ENCODE measurements around the gene TMIGD2.
"Not testable (repeated sequence)": the region's sequence is repeated elsewhere in the genome, so short reads cannot be mapped to it uniquely, and the experiment has no call there.

Gene TMIGD2, protein sequence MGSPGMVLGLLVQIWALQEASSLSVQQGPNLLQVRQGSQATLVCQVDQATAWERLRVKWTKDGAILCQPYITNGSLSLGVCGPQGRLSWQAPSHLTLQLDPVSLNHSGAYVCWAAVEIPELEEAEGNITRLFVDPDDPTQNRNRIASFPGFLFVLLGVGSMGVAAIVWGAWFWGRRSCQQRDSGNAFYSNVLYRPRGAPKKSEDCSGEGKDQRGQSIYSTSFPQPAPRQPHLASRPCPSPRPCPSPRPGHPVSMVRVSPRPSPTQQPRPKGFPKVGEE

DNA sequence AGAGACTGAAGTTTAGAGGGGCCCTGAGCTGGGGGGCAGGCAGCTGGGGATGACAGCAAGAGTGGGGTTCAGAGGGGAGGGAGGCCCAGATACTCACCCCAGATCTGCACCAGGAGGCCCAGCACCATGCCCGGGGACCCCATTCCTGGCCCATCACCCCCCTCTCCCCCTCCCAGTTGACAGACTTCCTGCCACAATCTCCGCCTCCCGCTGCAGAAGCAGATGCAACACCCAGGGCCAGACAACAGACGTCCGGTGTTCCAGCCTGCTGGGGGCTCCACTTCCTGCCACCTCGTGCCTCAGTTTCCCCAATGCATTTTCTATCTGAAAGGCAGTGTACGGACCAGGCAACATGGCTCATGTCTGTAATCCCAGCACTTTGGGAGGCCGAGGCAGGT lies at the start of gene TMIGD2:
Gene TMIGD2 (minus strand): TSS at position 147 of the 398 bp plus-strand sequence. CDS start 4 bp downstream, at position 143.
- DNase-seq = no peak

DNA sequence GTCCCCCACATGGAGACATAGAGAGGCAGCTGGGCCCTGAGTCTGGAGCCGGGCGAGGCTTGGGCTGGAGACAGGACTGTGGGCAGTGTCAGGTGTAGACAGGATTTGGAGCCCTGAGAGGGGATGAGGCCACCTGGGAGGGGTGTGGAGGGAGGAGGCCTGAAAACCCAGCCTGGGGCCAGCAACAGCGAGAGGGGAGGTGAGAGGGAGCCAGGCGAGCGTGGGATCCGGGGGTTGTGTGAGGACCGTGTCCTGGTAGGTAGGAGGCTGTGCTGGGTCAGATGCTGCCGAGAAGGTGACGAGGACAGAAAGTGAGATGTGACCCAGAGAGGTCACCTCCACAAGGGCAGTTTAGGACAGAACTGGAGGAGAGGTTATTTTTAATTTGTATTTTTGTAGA lies 48.5 kb upstream of the TMIGD2 start:
- no peak for DNase-seq

DNA sequence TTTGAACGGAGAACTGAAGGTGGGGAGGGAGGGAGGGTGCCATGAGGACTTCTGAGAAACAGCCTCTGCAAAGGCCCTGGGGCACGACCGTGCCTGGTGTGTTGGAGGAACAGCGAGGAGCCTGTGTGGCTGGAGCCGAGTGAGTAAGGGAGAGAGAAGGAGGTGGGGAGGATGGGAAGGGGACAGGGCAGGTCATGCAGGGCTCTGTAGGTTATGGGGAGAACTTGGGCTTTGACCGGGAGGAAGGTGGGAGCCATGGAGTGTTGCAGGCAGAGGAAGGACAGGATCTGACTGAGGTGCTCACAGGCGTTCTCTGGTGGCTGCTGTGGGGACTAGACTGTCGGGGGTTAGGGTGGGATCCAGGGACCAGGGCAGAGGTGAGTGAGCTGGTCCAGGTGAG lies 47.9 kb upstream of the TMIGD2 start:
- no peak for DNase-seq

DNA sequence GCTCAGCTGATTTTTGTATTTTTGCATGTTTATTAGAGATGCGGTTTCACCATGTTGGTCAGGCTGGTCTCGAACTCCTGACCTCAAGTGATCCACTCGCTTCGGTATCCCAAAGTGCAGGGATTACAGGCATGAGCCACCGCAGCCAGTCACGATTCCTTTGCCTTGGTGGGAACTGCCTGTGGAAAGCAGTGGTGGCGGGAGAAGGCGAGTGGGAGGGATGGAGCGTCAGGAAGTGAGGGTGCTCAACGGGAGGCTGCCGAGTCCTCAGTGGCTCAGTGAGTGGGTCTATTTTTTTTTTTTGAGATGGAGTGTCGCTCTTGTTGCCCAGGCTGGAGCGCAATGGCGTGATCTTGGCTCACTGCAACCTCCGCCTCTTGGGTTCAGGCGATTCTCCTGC lies 47.0 kb upstream of the TMIGD2 start:
- DNase-seq = not testable (repeated sequence)

DNA sequence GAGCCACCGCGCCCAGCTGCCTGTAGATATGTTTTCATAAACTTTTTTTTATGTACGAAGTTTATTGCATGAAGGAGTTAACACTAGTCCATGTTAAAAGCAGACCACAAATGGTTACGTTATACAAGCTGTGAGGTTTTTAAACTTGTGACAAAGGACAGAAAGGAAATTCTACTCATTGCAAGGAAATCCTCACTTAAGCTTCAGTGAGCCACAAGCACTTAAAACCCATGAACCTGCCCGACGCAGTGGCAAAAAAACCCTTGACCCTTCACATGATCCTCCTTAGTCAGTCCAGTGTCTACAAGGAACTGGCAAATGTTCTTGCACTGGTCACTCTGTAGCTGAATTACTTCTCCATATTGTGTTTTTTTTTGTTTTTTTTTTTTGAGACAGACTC lies 45.3 kb upstream of the TMIGD2 start:
- peak; percentile 85 for DNase-seq

GRCh38 chr19:4346020-4346383 lies 43.8 kb upstream of the TMIGD2 start:
- no peak for DNase-seq

- DNase-seq = no peak
Measured at GRCh38 chr19:4345342-4346019, 43.3 kb upstream of the TMIGD2 start.

- peak; percentile 89 for DNase-seq
Measured at GRCh38 chr19:4343370-4344307, 41.5 kb upstream of the TMIGD2 start, which contains the start of gene MPND. MPND (plus strand) TSS chr19:4343562; CDS start chr19:4343594, 32 bp downstream.

DNA sequence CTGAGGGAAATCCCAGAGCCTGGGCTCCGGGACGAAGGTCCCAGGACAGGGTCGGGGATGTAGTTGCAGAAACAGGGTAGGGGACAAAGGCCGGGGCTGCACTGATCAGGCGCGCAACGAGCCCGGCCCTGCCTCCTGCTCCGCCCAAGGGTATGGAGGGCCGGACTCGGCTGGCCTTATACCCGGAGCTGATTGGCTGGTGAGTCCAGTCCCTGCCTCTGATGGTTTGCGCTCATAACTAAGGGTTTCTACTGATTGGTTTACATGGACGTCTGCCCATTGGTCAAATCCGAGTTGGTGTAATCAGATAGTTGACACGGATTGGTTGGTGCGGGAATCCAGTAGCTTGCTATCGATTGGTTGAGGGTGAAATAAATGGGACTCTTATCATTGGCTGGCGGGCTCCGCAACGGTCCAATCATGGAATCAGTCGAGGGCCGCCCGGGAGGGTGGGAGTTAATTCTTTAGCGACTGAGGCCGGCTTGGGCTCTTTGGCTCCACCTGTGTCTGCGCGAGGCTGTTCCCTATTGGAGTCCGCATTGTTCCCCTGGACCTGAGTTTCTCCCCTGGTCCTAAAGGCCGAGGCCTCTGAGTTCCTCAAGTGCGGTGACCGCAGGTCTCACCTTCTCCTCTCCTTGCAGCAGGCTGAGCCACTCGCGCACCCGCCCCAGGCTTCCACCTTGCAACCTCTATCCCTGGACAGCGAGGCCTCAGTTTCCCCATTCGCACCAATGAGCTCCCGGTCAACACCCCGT lies 40.6 kb upstream of the TMIGD2 start:
- DNase-seq = peak; percentile 100

DNA sequence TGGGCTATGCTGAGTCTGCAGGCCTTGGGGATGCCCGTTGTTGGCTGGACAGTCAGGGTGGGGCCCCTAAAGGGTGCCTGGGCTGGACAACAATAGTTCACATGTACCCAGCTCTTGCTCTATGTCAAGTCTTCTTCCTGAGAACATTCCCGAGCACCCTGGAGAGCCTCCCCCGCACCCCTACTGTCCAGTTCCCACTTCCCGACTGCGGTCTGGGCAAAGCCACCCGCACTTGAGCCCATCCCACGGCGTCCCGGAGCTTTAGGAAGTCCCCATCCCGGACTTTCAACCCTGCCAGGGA lies 40.1 kb upstream of the TMIGD2 start:
- DNase-seq = no peak

GRCh38 chr19:4338441-4339355 lies 36.5 kb upstream of the TMIGD2 start, which contains the start of gene STAP2:
STAP2 (minus strand) TSS chr19:4338827; CDS start chr19:4338753, 74 bp downstream.
- no peak for DNase-seq

DNA sequence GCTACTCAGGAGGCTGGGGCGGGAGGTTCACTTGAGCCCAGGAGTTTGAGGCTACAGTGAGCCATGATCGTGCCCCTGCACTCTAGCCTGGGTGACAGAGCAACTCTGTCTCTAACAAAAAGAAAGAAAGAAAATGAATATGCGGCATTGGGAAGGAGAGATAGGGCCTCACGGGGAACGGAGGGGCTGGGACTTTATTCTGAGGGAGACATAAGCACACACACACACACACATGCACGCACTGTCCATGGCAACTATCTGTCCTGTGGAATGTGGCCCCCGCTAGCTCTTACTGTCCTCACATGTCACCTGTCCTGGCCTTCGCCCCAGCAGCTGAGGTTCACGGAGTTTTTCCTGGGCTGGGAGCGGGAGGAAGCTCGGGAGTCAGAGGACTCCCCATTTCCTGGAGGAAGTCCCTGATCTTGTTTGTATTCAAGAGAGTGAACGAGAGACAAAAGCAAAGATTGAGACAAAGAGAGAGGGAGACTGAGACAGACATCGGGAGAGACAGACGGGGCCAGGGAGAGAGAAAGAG lies 35.8 kb upstream of the TMIGD2 start:
- DNase-seq = peak; percentile 22

- DNase-seq = no peak
Measured at GRCh38 chr19:4334929-4335570, 32.9 kb upstream of the TMIGD2 start.

DNA sequence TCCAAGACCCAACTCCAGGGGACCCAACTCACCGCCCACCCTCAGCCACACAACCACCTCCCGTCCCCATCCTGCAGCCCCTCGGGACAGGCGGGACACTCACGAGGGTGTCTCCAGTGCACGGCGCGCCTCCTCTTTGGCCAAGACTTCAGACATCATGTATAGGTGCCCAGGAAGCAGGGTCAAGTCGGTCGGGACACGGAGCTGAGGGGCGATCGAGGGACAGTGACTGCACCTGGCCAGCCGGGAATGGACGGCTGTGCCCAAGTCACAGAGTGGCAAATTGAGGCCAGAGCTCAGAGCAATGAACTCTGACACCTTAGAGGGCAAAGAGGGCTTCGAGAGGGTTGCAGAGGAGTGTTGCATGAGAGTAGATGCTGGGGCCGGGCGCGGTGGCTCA lies 27.7 kb upstream of the TMIGD2 start:
- DNase-seq = no peak

DNA sequence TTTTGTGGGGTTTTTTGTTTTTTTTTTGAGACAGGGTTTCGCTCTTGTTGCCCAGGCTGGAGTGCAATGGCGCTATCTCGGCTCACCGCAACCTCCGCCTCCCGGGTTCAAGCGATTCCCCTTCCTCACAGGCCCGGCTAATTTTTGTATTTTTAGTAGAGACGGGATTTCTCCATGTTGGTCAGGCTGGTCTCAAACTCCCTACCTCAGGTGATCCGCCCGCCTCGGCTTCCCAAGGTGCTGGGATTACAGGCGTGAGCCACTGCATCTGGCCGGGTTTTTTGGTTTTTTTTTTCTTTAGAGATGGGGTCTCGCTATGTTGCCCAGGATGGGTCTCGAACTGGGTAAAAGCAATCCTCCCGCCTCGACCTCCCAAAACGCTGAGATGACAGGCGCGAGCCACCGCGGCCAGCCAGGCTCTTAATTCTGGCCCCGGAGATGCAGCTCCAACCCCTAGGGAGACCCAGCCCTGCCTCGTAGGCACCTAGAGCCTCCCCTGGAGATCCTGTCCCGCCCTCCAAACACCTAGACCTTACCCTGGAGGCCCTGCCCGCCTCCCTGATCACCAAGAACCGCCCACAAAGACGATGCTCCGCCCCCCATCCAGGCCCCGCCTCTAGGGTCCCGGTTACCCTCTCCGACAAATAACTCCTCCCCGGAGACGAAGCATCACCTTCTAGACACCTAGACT lies 26.9 kb upstream of the TMIGD2 start:
- DNase-seq = not testable (repeated sequence)

GRCh38 chr19:4328243-4328990 lies 26.2 kb upstream of the TMIGD2 start:
- DNase-seq = peak; percentile 90

GRCh38 chr19:4327877-4328242 lies 25.7 kb upstream of the TMIGD2 start:
- no peak for DNase-seq

- peak; percentile 73 for DNase-seq
Measured at GRCh38 chr19:4327252-4327876, 25.2 kb upstream of the TMIGD2 start.

DNA sequence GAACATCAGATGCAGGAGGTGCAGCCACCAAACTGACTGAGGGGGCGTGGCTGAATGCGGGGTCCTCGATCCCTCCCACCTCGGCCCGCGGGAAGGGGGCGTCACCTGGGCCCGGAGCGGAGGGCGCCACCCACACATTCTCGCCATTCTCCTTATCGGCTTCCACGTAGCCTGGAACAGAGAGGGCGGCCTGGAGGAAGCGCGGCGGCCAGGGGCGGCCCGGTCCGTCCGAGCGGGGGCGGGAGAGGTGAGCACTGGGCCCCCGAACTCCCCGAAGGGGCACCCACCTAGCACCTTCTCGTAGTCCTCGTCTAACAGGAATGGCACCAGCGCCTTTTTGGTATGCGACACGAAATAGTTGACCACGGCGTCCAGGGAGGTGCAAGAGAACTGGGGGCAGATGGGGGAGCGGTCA lies 24.7 kb upstream of the TMIGD2 start:
- no peak for DNase-seq
